HCT116 (cell line): ENCODE results near the gene MEX3B. TPM values are rescaled to one million over a fixed set of nuclear protein-coding genes. Genes with fewer than 3 reads are reported as not detected.

Experiments
- ATAC-seq: fragments of 200-7000 bp; cut with Tn5 transposase; 2 replicates; pipeline ENCODE4 v1.9.1; 2020; ENCODE audit warnings: mild to moderate bottlenecking, moderate library complexity
- BruUV-seq: library from RNA; stranded (reverse); fragments of 400-500 nt; replicated peaks from 2 replicates; lab custom pipeline; 2021; lab: Mats Ljungman, UMichigan
- CTCF ChIA-PET: fragments of 300-600 bp; sonication (Branson Sonifier 250); formaldehyde crosslinking; loops from one replicate; lab custom pipeline; 2021; ENCODE audit warnings: antibody characterized with exemption; lab: Charles Lee
- POLR2A ChIA-PET: fragments of 300-600, 350-600 bp; sonication (Branson Sonifier 250); formaldehyde crosslinking; loops from one replicate; lab custom pipeline; 2021; ENCODE audit warnings: antibody characterized with exemption; lab: Charles Lee
- RAD21 ChIA-PET, 2 experiments: fragments of 300-600 bp; sonication (Branson Sonifier 250); formaldehyde crosslinking; loops; one replicate each; lab custom pipeline; 2023; ENCODE audit warnings: low total read pairs in 2 of 2; ENCODE audit not compliant: uncharacterized antibody in 2 of 2, unreplicated experiment in 2 of 2, low non-redundant PET in 1 of 2; lab: Charles Lee
- DNase-seq: peaks from one replicate; pipeline ENCODE4 v3.0.0-alpha.2; 2010; ENCODE audit warnings: low read depth, low spot score
- H2AFZ ChIP-seq: fragments of 200-600 bp; shearing (Covaris generic), sonication (generic); 2 replicates; pipeline ENCODE4 v1.6.1; 2017; ENCODE audit warnings: low read depth, mixed run types, mixed read lengths, antibody characterized with exemption, low read length; ENCODE audit not compliant: poor library complexity, severe bottlenecking
- H3K27ac ChIP-seq: 2 replicates; pipeline ENCODE4 v1.5.1; 2012; ENCODE audit warnings: low read depth, low read length
- H3K27me3 ChIP-seq: fragments of 200-600 bp; sonication (generic); 2 replicates; pipeline ENCODE4 v1.6.1; 2016; ENCODE audit warnings: mixed run types, low read length, mixed read lengths; ENCODE audit not compliant: insufficient read depth
- H3K36me3 ChIP-seq, 2 experiments: fragments of 200-500 bp in 1 of 2; fragments of 200-600 bp in 1 of 2; sonication (Bioruptor generic) in 1 of 2; sonication (generic) in 1 of 2; 2 replicates each; pipeline versions ENCODE4 v1.5.1 to v1.6.1; 2014 to 2016; ENCODE audit warnings: low read length in 2 of 2, inconsistent platforms in 1 of 2, mixed read lengths in 1 of 2, mixed run types in 1 of 2; ENCODE audit not compliant: insufficient read depth in 2 of 2, control insufficient read depth in 1 of 2
- H3K4me1 ChIP-seq, 2 experiments: fragments of 200-600 bp in 1 of 2; sonication (generic) in 1 of 2; 2 replicates each; pipeline versions ENCODE4 v1.5.1 to v1.6.1; 2012 to 2017; ENCODE audit warnings: low read length in 2 of 2, inconsistent platforms in 1 of 2, mild to moderate bottlenecking in 1 of 2, mixed read lengths in 1 of 2, mixed run types in 1 of 2, moderate library complexity in 1 of 2; ENCODE audit not compliant: insufficient read depth in 2 of 2, control insufficient read depth in 1 of 2
- H3K4me2 ChIP-seq: fragments of 200-600 bp; sonication (generic); 2 replicates; pipeline ENCODE4 v1.6.1; 2017; ENCODE audit warnings: mixed run types, low read length, mixed read lengths
- H3K4me3 ChIP-seq, 2 experiments: fragments of 200-600 bp in 1 of 2; sonication (generic) in 1 of 2; replicated peaks in 1 of 2; 2 replicates each; pipeline ENCODE4 v1.5.1; 2011 to 2016; ENCODE audit warnings: low read length in 2 of 2, control low read depth in 1 of 2, low read depth in 1 of 2, mild to moderate bottlenecking in 1 of 2, mixed read lengths in 1 of 2, mixed run types in 1 of 2
- H3K79me2 ChIP-seq: fragments of 200-600 bp; sonication (generic); 2 replicates; pipeline ENCODE4 v1.6.1; 2017; ENCODE audit warnings: mild to moderate bottlenecking, mixed run types, low read length, moderate library complexity, mixed read lengths; ENCODE audit not compliant: insufficient read depth
- H3K9ac ChIP-seq: fragments of 200-600 bp; sonication (generic); 2 replicates; pipeline ENCODE4 v1.6.1; 2016; ENCODE audit warnings: low read length, mixed read lengths
- H3K9me2 ChIP-seq: fragments of 200-600 bp; sonication (generic), shearing (Covaris generic); 2 replicates; pipeline ENCODE4 v1.6.1; 2017; ENCODE audit warnings: mixed run types, mild to moderate bottlenecking, moderate library complexity; ENCODE audit not compliant: insufficient read depth
- H3K9me3 ChIP-seq, 2 experiments: fragments of 200-500 bp in 1 of 2; fragments of 200-600 bp in 1 of 2; sonication (Bioruptor generic) in 1 of 2; sonication (generic) in 1 of 2; 2 replicates each; pipeline ENCODE4 v1.6.1; 2014 to 2017; ENCODE audit warnings: low read length in 2 of 2, mixed read lengths in 2 of 2, inconsistent platforms in 1 of 2, low read depth in 1 of 2, mild to moderate bottlenecking in 1 of 2, mixed run types in 1 of 2, moderate library complexity in 1 of 2; ENCODE audit not compliant: control insufficient read depth in 1 of 2, insufficient read depth in 1 of 2
- H4K20me1 ChIP-seq: fragments of 200-600 bp; sonication (generic), shearing (Covaris generic); 2 replicates; pipeline ENCODE4 v1.6.1; 2017; ENCODE audit warnings: mixed run types, mild to moderate bottlenecking, moderate library complexity; ENCODE audit not compliant: insufficient read depth
- ATF3 ChIP-seq: IDR thresholded peaks from 2 replicates; pipeline ENCODE4 v1.6.1; 2012
- ELF1 ChIP-seq: IDR thresholded peaks from 2 replicates; pipeline ENCODE4 v1.6.1; 2012; ENCODE audit warnings: low read depth, borderline replicate concordance
- FOSL1 ChIP-seq: IDR thresholded peaks from 2 replicates; pipeline ENCODE4 v1.6.1; 2012; ENCODE audit warnings: low read depth
- JUND ChIP-seq: IDR thresholded peaks from 2 replicates; pipeline ENCODE4 v1.6.1; 2012
- RAD21 ChIP-seq: IDR thresholded peaks from 2 replicates; pipeline ENCODE4 v1.6.1; 2012; ENCODE audit warnings: low read depth, mild to moderate bottlenecking
- TCF7L2 ChIP-seq: IDR thresholded peaks from 2 replicates; pipeline ENCODE4 v1.7.0; 2011; ENCODE audit warnings: borderline replicate concordance, inconsistent platforms; ENCODE audit not compliant: insufficient read depth, insufficient read length; ENCODE audit errors: extremely low read depth
- YY1 ChIP-seq: IDR thresholded peaks from 2 replicates; pipeline ENCODE4 v1.6.1; 2011; ENCODE audit warnings: low read length, low read depth, moderate library complexity, mild to moderate bottlenecking; ENCODE audit not compliant: insufficient replicate concordance; ENCODE audit errors: extremely low read depth
- ZBTB33 ChIP-seq: IDR thresholded peaks from 2 replicates; pipeline ENCODE4 v1.6.1; 2011; ENCODE audit warnings: mild to moderate bottlenecking, low read length, moderate library complexity; ENCODE audit not compliant: insufficient replicate concordance; ENCODE audit errors: extremely low read depth
- intact Hi-C: fragments of 100-400 bp; cut with micrococcal nuclease; formaldehyde crosslinking; loops from 2 replicates; pipeline ENCODE4 v1.10.0; 2022
- total RNA-seq: library from RNA; stranded (reverse); gene quantifications from one replicate; pipeline ENCODE4 v1.2.1, GENCODE V29; 2021; ENCODE audit not compliant: unreplicated experiment

Gene MEX3B
- total RNA-seq, 1 experiment from 2014 or later, result 1.9 TPM

- ATAC-seq (no peak), DNase-seq (no peak)
- no peaks in the 10 kb centered on the region for H3K4me1 ChIP-seq
- H3K27me3 ChIP-seq, result peaks cover 11% of the 10 kb centered on the region; the same call in 1 of the 2 replicates
- no peaks in the 10 kb centered on the region for H3K9me2 ChIP-seq
- intact Hi-C loops, result no loop called here
- ChIA-PET CTCF (interaction anchor here (0.8 kb wide), 1 partner anchor 33 kb away, joined by 3 read pairs; the partner anchor contains the start of gene MEX3B), POLR2A (no interaction called here), RAD21 (no interaction called here)
- TF ChIP-seq YY1 (no peak), ZBTB33 (no peak), JUND (no peak), ATF3 (no peak), RAD21 (no peak)
- no peak overlapping the region for H3K4me2 ChIP-seq
- H3K79me2 ChIP-seq, result no peaks in the 10 kb centered on the region
- no peak overlapping the region for H3K4me3 ChIP-seq
- H3K9ac ChIP-seq, result no peak overlapping the region
- H3K9me3 ChIP-seq, result no peaks in the 10 kb centered on the region
- H3K36me3 ChIP-seq, result no peaks in the 10 kb centered on the region
- H2AFZ ChIP-seq, result no peak overlapping the region
- H4K20me1 ChIP-seq, result no peaks in the 10 kb centered on the region
- no peak overlapping the region for H3K27ac ChIP-seq
- BruUV-seq, result no TSS peak
Measured at GRCh38 chr15:82012908-82013307, 32.9 kb downstream of the MEX3B start.

GRCh38 chr15:82005239-82005638 is 40.6 kb downstream of the MEX3B start:
- POLR2A ChIA-PET, result no interaction called here
- Histone ChIP-seq H3K27me3 (0 out of 2 replicates have a peak, but pooled peaks cover 6% of the 10 kb centered on the region), H3K4me1 (no peaks in the 10 kb centered on the region), H3K79me2 (no peaks in the 10 kb centered on the region), H3K4me3 (no peak overlapping the region), H4K20me1 (no peaks in the 10 kb centered on the region), H3K9me3 (no peaks in the 10 kb centered on the region), H3K9ac (no peak overlapping the region), H2AFZ (no peak overlapping the region), H3K4me2 (no peak overlapping the region), H3K36me3 (no peaks in the 10 kb centered on the region), H3K27ac (no peak overlapping the region), H3K9me2 (no peaks in the 10 kb centered on the region)
- no TSS peak for BruUV-seq
- intact Hi-C loops, result no loop called here
- ATAC-seq (no peak), DNase-seq (no peak)
- CTCF ChIA-PET, result no interaction called here
- no peak for TF ChIP-seq FOSL1
- TF ChIP-seq TCF7L2, result no peak
- TF ChIP-seq ELF1, result no peak
- no peak for TF ChIP-seq RAD21
- RAD21 ChIA-PET, result no interaction called here
